ENCODE results near the gene INTS11.
A peak's percentile ranks its signal among the peaks of the same experiment; 100 is the strongest.

INTS11 gene

DNA sequence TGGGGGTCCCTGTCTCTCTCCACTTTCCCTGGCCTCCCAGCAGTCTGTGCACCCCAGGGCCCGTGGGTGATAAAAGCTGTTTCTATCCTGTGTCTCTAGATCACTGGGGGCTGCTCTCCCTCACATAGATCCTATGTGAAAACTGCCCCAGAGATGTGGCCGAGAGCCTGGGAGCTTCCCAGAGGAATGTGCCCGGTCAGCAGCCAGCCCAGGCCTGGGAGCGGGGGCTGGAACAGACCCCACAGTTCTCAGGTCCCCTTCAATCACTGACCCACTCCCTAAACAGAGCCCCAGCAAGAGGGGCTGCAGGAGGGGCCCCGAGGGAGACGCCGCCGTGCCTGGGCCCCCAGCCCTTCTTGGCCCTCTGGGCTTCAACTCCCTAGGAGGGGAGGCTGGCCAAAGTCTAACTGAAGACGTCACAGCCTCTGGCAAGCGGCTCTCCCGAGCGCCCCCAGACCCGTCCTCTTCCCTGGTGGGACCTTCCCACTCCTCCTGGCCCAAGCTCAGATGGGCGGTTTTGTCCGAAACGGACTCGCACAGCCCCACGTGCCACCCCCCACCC, 33.5 kb upstream of the INTS11 start:
- DNase-seq, result no peak

DNA sequence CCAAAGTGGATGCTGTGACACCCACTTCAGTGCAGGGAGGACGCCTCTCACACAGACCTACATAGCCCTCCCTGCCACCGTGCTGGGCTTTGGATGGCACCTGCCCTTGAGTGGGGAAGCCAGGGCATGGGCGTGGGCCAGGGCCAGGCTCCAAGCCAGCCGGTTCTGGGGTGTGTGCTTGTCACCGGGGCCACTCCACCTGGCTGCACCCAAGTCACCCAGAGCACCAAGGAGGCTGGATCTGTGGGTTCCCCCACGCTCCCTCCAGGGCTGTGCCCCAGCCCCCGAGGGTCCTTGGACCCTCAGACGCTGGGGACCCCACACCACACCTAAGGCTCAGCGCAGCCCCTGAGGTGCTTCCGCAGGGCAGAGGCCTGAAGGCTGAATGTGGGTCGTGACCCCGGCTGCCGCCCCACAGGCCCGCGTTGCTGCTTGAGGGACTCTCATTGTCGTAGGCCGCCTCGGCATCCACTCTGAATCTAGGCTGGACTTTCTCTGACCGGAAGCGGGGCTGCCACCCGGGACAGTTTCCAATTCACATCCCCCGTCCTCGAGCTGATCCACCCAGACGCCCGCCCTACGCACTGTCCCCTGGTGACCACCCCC, 32.4 kb upstream of the INTS11 start:
- DNase-seq, result no peak

- DNase-seq, result no peak
Observed at GRCh38 chr1:1356166-1356795, 31.8 kb upstream of the INTS11 start.

DNA sequence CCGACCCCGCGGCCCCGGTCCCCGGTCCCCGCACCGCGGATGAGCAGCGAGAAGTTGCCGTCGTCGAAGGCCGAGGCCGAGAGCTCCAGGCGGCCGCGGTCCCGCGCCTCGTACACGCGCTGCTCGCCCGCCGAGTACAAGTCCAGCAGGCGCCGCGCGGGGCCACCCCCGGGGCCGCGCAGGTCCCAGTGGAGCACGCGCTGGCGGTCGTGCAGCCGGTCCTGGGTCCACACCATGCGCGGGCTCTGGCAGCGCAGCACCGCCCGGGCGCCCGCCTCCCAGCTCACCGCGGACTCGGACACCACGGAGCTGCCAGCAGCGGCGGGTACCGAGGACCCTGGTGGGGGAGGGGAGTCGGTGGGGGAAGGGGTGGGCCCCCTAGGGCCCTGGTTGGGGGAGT, 31.0 kb upstream of the INTS11 start:
- peak in 1 of 2 donors; percentile 40 for DNase-seq

- peak in 1 of 2 donors; percentile 35 for DNase-seq
Observed at GRCh38 chr1:1354271-1355247, 30.1 kb upstream of the INTS11 start.

DNA sequence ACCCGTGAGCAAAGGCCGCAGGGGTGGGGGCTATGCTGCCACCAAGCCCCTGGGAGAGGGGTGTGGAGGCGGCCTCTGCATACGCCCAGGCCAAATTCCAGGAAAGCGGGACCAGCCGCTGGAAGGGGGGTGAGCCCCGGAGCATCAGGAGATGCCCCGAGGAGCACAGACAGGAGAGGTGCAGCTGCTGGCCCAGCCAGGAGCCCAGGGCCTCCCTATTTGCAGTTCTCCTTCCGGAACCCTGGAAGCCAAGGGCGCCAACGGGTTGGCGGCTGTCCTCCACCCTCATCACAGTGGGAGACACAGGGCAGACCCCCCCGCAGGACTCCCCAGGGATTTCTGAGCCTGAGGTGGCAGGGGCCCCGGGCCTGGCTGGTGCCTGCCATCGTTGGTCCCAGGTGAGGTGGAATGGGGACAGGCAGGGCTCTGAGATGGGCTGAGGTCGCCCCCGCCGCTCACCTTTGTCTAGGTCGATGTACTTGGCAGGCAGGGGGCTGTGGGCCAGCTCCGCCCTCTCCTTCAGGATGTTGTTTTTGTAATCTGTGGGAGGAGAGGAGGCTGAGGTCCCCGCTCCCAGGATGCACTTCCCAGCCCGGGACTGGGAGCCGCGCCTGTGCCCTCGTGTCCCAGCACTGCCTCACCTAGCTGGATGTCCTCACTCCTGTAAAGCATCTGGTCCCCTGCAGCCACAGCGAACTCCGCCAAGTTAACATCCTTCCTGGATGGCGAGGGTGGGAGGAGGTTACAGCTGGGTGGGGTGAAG, 29.1 kb upstream of the INTS11 start:
- DNase-seq, result no peak

- no peak for DNase-seq
Observed at GRCh38 chr1:1352786-1353388, 28.4 kb upstream of the INTS11 start.

GRCh38 chr1:1351511-1352427, 27.3 kb upstream of the INTS11 start:
- DNase-seq, result no peak

- peak; percentile 74 to 76 for DNase-seq
Observed at GRCh38 chr1:1349256-1350012, 25.0 kb upstream of the INTS11 start, which contains the start of gene DVL1. DVL1 (minus strand) TSS chr1:1349418; CDS start chr1:1349065, 353 bp downstream.

- DNase-seq, result no peak
Observed at GRCh38 chr1:1348420-1349255, 24.2 kb upstream of the INTS11 start.

- DNase-seq, result no peak
Observed at GRCh38 chr1:1347663-1348419, 23.4 kb upstream of the INTS11 start.

DNA sequence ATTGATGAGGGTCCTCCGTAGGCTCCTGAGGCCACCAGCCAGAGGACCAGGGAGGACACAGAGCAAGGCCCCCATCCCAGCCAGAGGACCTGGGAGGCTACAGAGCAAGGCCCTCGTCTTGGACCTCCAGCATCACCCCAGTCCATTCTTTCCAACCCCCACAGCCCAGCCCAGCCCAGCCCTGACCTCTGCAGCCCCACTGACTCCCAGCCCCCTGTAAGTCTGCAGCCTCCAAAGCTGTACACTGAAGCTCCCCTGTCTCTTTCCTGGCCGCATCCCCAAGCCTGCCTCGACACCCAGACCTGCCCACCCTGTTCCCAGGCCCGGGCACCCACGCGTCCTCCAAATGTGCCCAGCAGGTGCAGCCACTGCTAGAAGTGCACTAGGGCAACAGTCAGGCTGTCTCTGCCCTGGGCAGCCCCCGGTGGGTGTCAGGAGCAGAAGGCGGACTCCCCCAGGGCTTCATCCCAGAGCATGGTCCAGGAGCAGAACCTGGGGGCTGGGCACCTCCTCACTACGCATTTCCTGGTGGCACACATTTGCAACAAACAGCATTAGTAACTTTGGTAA, 22.7 kb upstream of the INTS11 start:
- no peak for DNase-seq

GRCh38 chr1:1346501-1346890, 22.0 kb upstream of the INTS11 start:
- DNase-seq, result no peak

DNA sequence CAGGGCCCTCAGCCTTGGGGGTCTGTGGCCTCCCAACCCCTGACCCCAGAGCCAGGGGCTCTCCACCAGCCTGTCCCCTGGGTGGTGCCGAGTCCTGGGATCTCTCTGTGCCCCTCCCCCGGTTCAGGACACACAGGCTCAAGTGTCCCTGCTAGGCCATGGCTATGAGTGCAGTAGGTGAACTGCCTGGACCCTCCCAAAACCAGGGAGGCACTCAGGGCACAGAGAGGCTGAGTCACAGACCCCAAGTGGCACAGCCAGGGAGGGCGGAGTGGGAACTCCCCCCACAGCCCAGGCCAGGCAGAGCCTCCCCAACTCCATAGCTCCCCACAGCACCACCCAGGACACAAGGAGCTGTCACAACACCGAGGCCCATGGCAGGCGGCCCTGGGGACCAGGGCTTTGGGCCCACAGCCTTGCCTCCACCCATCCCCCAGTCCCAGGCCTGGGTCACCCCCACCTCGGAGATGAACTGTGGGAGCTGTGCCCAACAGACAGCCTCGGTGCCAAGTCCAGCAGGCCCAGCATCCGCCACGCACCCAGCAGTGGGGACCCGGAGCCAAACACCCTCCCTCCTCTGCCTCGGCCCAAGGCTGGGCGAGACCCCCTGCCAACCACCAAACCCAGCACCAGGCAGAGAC, 21.5 kb upstream of the INTS11 start:
- no peak for DNase-seq

DNA sequence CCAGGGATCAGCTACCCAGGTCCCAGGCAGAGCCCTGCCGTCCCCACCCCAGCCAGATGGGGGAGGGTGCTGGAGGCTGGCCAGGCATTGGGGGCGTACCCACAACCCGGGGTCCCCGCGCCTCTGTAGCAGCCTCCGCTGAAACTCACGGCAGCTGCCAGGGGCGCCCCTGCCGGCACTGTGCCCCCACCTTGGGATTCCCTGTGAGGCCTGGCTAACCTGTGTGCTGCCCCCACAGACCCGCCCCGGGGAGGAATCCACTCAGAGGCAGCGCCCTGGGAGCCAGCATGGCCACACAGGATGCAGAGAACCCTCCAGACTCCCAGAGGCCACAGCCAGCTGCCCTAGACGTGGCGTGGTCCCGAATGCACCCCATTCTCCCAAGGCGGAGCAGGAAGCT, 20.9 kb upstream of the INTS11 start:
- no peak for DNase-seq

DNA sequence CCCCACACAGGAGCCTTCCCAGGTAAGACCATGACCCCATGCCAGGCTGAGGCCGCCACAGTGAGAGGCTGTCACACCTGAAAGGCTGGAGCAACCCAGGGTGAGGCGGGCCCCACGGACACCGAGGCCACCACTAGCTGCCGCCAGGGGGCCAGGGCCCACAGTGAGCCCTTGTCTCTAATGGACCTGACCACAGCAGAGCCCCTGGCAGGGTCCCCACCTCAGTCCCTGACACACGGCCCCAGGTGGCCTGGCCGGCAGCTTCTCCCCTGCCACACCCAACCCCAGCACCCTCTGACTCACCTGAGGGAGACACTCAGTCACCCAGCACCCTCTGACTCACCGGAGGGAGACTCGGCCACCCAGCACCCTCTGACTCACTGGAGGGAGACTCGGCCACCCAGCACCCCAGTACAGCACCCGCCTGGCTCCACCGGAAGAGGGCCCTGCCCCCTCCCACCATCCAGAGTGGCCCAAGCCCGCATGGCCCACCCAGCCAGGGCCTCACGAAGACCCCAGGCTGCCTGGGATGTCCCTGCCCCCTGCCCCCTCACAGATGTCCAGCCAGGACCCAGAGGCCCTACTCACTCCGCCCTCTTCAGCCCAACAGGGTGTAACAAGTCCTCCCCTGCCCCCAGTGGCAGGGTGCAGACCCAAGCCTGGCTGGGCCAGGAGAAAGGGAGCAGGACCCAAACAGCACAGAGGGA, 20.3 kb upstream of the INTS11 start:
- DNase-seq, result peak; percentile 62 to 65

Measured in stimulated activated CD4-positive, alpha-beta T cell treated with anti-CD3 and anti-CD28 coated beads, Interleukin-2, amount 100 ng/mL, for 24 hours (primary cell).